Measurements from ENCODE around the gene EGR1.

The EGR1 gene

DNA sequence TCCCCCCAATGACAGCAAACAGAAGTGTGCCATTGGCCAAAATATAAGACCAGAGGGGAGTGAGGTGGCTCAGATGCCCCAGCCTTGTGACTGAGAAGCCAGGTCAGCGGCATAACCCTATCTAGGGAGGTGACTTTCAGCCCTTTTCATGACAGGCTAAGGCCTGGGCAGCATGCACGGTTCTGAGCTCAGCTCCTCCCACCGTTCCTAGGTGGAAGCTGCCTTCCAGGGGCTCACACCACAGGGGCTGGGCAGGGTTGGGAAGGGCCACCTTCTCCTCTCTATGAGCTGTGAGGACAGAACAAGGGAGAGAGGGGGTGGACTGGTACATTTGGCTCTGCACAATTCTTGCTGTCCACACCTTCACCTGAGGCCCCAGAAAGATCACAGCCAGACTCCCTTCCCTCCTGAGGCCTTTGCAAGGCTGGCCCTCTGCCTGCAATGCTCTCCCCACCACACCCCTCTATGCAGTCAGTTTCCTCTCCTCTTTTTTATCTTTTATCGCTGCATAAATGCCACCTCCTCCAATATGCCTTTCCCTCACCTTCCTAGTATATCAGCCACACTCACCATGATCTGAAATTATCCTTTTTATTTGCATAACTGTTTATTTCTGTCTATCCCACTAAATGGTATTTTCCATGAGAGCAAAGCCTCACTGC is 5.1 kb upstream of the EGR1 start:
- TF ChIP-seq, protein P1, sequence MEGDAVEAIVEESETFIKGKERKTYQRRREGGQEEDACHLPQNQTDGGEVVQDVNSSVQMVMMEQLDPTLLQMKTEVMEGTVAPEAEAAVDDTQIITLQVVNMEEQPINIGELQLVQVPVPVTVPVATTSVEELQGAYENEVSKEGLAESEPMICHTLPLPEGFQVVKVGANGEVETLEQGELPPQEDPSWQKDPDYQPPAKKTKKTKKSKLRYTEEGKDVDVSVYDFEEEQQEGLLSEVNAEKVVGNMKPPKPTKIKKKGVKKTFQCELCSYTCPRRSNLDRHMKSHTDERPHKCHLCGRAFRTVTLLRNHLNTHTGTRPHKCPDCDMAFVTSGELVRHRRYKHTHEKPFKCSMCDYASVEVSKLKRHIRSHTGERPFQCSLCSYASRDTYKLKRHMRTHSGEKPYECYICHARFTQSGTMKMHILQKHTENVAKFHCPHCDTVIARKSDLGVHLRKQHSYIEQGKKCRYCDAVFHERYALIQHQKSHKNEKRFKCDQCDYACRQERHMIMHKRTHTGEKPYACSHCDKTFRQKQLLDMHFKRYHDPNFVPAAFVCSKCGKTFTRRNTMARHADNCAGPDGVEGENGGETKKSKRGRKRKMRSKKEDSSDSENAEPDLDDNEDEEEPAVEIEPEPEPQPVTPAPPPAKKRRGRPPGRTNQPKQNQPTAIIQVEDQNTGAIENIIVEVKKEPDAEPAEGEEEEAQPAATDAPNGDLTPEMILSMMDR (IDR thresholded peaks at IDR 0.05; ENCODE audit: low read length) = no peak
- TF ChIP-seq EZH2phosphoT487 (IDR thresholded peaks at IDR 0.05; ENCODE audit: low read length) (no peak), EZH2 (optimal IDR thresholded peaks at IDR 0.05; ENCODE audit: low read depth, low read length) (no peak)
- H3K36me3 ChIP-seq (replicated peaks; ENCODE audit: insufficient read depth, low read length) = no peaks in the 10 kb centered on the region
- no peak for DNase-seq
- no peaks in the 10 kb centered on the region for H4K20me1 ChIP-seq (ENCODE audit: insufficient read depth, low read length)
- peaks cover 6% of the 10 kb centered on the region; the same call in 1 of the 2 replicates for H3F3A ChIP-seq (ENCODE audit: insufficient read depth, low read length)
- no peaks in the 10 kb centered on the region; the same call in 1 of the 2 replicates for H3K27me3 ChIP-seq (replicated peaks; ENCODE audit: insufficient read depth, low read length)
- no peak overlapping the region for H3K4me2 ChIP-seq (ENCODE audit: low read depth, low read length)
- no peaks in the 10 kb centered on the region for H3K9me3 ChIP-seq (replicated peaks; ENCODE audit: insufficient read depth, low read length)
- no peaks in the 10 kb centered on the region for H3K9me2 ChIP-seq (replicated peaks; ENCODE audit: insufficient read depth, low read length)
- no peak overlapping the region for H3K27ac ChIP-seq (ENCODE audit: low read length)
- H3K79me2 ChIP-seq (ENCODE audit: low read length) = no peaks in the 10 kb centered on the region
- H3K4me1 ChIP-seq (ENCODE audit: low read length) = peaks cover 8% of the 10 kb centered on the region
- no peak overlapping the region for H3K9ac ChIP-seq (ENCODE audit: low read length)
- H2AFZ ChIP-seq (ENCODE audit: low read length) = peak overlapping the region; percentile 68; the same call in 1 of the 2 replicates
- H3K4me3 ChIP-seq (ENCODE audit: low read length) = no peak overlapping the region

DNA sequence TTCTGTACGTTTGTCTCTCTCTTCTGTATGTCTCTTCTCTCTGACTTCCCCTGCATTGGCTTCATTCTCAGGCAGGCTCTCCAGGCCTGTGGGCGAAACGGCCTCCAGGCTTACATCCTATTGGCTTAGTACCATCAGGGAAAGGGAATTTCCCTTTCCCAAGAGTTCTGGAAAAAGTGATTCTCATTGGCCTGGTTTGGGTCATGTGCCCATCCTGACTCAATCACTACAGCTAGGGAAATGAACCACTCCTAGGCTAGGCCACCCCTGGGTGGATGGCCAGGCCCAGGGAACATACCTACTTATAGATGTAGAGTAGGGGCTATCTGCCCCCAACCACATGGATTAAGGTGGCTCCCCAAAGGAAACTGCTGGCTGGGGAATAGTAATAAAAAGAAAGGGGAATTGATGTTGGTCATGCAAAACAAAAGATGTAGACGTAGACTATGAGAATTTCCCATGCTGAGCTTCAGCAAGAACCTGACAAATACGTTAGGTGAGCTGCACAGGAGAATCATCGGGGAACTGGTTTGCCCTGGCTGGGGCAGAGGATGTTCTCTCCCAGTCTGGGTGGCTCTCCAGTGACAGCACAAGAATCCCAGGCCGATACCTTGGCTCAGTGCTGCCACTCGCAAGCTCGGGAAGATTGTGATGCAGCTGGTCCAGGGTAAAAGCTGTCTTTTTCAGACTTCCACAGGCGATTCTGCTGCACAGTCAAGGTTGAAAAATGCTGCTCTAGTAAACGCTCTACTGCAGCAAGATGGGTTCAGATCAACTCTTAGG is 3.7 kb upstream of the EGR1 start:
- Histone ChIP-seq H3K4me2 (ENCODE audit: low read depth, low read length) (no peak overlapping the region), H3K27ac (ENCODE audit: low read length) (no peak overlapping the region)
- DNase-seq = no peak

DNA sequence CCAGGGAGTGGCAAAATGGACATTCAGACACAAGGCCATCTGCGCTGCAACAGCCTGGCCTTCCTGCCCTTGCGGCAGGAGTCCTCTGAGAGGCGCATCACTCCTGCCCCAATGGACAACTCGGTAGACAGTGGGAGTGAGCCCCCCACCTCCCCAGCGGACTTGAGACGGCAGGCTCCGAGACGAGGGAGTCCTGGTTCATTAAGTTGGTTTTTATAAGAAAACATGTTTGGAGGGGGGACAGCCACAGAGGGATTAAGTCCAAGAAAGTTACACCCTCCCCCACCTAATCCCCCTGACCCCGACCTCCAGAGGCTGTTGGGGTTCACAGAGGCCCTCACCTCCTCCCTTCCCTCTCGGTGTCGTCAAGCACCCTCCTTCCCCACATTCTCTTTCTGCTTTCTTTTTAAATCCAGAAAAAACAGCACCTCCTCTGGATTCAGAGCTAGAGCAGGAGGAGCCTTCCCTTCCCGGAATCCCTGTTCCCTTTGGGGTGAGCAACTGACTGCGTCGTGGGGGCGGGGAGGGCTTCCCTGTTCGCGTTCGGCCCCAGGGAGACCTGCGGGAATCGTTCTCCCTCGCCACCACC is 1.8 kb upstream of the EGR1 start:
- DNase-seq = no peak

More for the DNA sequence above, 3.7 kb upstream of the EGR1 start:
- Histone ChIP-seq H3K4me3 (ENCODE audit: low read length) (no peak overlapping the region), H3K4me1 (ENCODE audit: low read length) (peaks cover 8% of the 10 kb centered on the region), H3K9me2 (replicated peaks; ENCODE audit: insufficient read depth, low read length) (no peaks in the 10 kb centered on the region), H2AFZ (ENCODE audit: low read length) (no peak overlapping the region), H3K27me3 (replicated peaks; ENCODE audit: insufficient read depth, low read length) (peaks cover 10% of the 10 kb centered on the region), H3K79me2 (ENCODE audit: low read length) (no peaks in the 10 kb centered on the region), H4K20me1 (ENCODE audit: insufficient read depth, low read length) (no peaks in the 10 kb centered on the region), H3F3A (ENCODE audit: insufficient read depth, low read length) (peaks cover 6% of the 10 kb centered on the region; the same call in 1 of the 2 replicates), H3K36me3 (replicated peaks; ENCODE audit: insufficient read depth, low read length) (no peaks in the 10 kb centered on the region), H3K9ac (ENCODE audit: low read length) (no peak overlapping the region), H3K9me3 (replicated peaks; ENCODE audit: insufficient read depth, low read length) (no peaks in the 10 kb centered on the region)
- TF ChIP-seq EZH2 (optimal IDR thresholded peaks at IDR 0.05; ENCODE audit: low read depth, low read length) = no peak
- TF ChIP-seq, protein P1 (IDR thresholded peaks at IDR 0.05; ENCODE audit: low read length) = no peak
- TF ChIP-seq EZH2phosphoT487 (IDR thresholded peaks at IDR 0.05; ENCODE audit: low read length) = no peak

More for the DNA sequence above, 1.8 kb upstream of the EGR1 start:
- Histone ChIP-seq H3K36me3 (replicated peaks; ENCODE audit: insufficient read depth, low read length) (no peaks in the 10 kb centered on the region), H3K4me3 (ENCODE audit: low read length) (peak overlapping the region; percentile 88), H3K9me3 (replicated peaks; ENCODE audit: insufficient read depth, low read length) (no peaks in the 10 kb centered on the region), H3K27me3 (replicated peaks; ENCODE audit: insufficient read depth, low read length) (peaks cover 27% of the 10 kb centered on the region), H3K9ac (ENCODE audit: low read length) (peak overlapping the region; percentile 93), H3K79me2 (ENCODE audit: low read length) (no peaks in the 10 kb centered on the region), H3K4me2 (ENCODE audit: low read depth, low read length) (peak overlapping the region; percentile 94), H3K9me2 (replicated peaks; ENCODE audit: insufficient read depth, low read length) (no peaks in the 10 kb centered on the region), H2AFZ (ENCODE audit: low read length) (peak overlapping the region; percentile 89), H4K20me1 (ENCODE audit: insufficient read depth, low read length) (no peaks in the 10 kb centered on the region), H3K4me1 (ENCODE audit: low read length) (peaks cover 8% of the 10 kb centered on the region), H3K27ac (ENCODE audit: low read length) (peak overlapping the region; percentile 26; the same call in 1 of the 2 replicates), H3F3A (ENCODE audit: insufficient read depth, low read length) (peaks cover 6% of the 10 kb centered on the region; the same call in 1 of the 2 replicates)
- no peak for TF ChIP-seq EZH2phosphoT487 (IDR thresholded peaks at IDR 0.05; ENCODE audit: low read length)
- TF ChIP-seq EZH2 (optimal IDR thresholded peaks at IDR 0.05; ENCODE audit: low read depth, low read length) = no peak
- TF ChIP-seq, protein P1 (IDR thresholded peaks at IDR 0.05; ENCODE audit: low read length) = no peak

Measured in MM.1S (cell line).